GM21528 (cell line): ENCODE data around the gene TM9SF4.
"Not testable (repeated sequence)": the region's sequence is repeated elsewhere in the genome, so short reads cannot be mapped to it uniquely, and the experiment has no call there.

Source experiments
- ATAC-seq: cut with Tn5 transposase; IDR thresholded peaks from one replicate; pipeline ENCODE4 v1.9.1; 2021; ENCODE audit warnings: mild to moderate bottlenecking, moderate library complexity; ENCODE audit not compliant: unreplicated experiment, low FRiP score

Gene TM9SF4

GRCh38 chr20:32089637-32090362 lies 19.7 kb upstream of the TM9SF4 start:
- ATAC-seq = no peak

GRCh38 chr20:32091888-32092346 lies 17.6 kb upstream of the TM9SF4 start:
- no peak for ATAC-seq

- no peak for ATAC-seq
Observed at GRCh38 chr20:32098786-32099185, 10.7 kb upstream of the TM9SF4 start.

- ATAC-seq = no peak
Observed at GRCh38 chr20:32108814-32109391, 611 bp upstream of the TM9SF4 start.

- ATAC-seq = no peak
Observed at GRCh38 chr20:32110173-32110704, 725 bp downstream of the TM9SF4 start.

GRCh38 chr20:32110727-32111126 lies 1.2 kb downstream of the TM9SF4 start:
- no peak for ATAC-seq

- ATAC-seq = no peak
Observed at GRCh38 chr20:32111156-32111686, 1.7 kb downstream of the TM9SF4 start.

GRCh38 chr20:32111753-32112152 lies 2.2 kb downstream of the TM9SF4 start:
- ATAC-seq = no peak

GRCh38 chr20:32112841-32113240 lies 3.3 kb downstream of the TM9SF4 start:
- no peak for ATAC-seq

GRCh38 chr20:32113591-32114260 lies 4.2 kb downstream of the TM9SF4 start:
- ATAC-seq = no peak

GRCh38 chr20:32114305-32114960 lies 4.9 kb downstream of the TM9SF4 start:
- no peak for ATAC-seq

- no peak for ATAC-seq
Observed at GRCh38 chr20:32115211-32115767, 5.8 kb downstream of the TM9SF4 start.

GRCh38 chr20:32116079-32116521 lies 6.6 kb downstream of the TM9SF4 start:
- no peak for ATAC-seq

GRCh38 chr20:32116796-32117195 lies 7.3 kb downstream of the TM9SF4 start:
- not testable (repeated sequence) for ATAC-seq

- ATAC-seq = not testable (repeated sequence)
Observed at GRCh38 chr20:32118427-32118826, 8.9 kb downstream of the TM9SF4 start.

- ATAC-seq = no peak
Observed at GRCh38 chr20:32119734-32120133, 10.2 kb downstream of the TM9SF4 start.

GRCh38 chr20:32121908-32122307 lies 12.4 kb downstream of the TM9SF4 start:
- ATAC-seq = not testable (repeated sequence)

GRCh38 chr20:32123088-32123487 lies 13.6 kb downstream of the TM9SF4 start:
- ATAC-seq = no peak

- ATAC-seq = no peak
Observed at GRCh38 chr20:32124916-32125454, 15.5 kb downstream of the TM9SF4 start.

GRCh38 chr20:32125506-32125905 lies 16.0 kb downstream of the TM9SF4 start:
- no peak for ATAC-seq
